HL-60 (cell line): ENCODE measurements around the gene FNDC5.

Source experiments
- GABPA ChIP-seq: IDR thresholded peaks from 2 replicates; pipeline ENCODE4 v1.6.1; 2012; ENCODE audit warnings: low read depth
- POLR2AphosphoS5 ChIP-seq: IDR thresholded peaks from 2 replicates; pipeline ENCODE4 v1.6.1; 2012; ENCODE audit warnings: low read depth
- TF ChIP-seq, protein P1 (sequence below): IDR thresholded peaks from one replicate; pipeline ENCODE4 v1.5.1; 2011; ENCODE audit warnings: low read length, control low read depth, inconsistent platforms; ENCODE audit not compliant: insufficient read depth

DNA sequence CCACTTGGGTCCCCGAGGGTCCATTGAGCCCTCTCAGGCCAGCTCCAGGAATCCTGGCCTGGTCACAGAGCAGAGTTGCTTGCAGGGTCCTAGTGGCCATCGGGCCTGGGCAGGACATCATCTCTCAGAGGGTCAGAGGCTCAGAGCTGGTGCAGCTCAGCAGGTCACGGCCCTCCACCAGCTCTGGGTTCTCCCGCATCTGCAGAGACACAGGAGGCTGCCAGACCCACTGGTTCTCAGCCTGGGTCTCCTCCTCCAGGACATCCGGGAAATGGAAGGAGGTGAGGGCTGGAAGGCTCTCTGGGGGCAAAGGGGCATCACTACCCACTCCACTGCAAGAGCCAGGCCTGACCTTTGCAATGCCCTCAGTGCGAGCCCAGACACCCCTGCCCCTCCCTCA, 24.0 kb upstream of the FNDC5 start:
- TF ChIP-seq POLR2AphosphoS5 (no peak), GABPA (no peak)
- TF ChIP-seq, protein P1, sequence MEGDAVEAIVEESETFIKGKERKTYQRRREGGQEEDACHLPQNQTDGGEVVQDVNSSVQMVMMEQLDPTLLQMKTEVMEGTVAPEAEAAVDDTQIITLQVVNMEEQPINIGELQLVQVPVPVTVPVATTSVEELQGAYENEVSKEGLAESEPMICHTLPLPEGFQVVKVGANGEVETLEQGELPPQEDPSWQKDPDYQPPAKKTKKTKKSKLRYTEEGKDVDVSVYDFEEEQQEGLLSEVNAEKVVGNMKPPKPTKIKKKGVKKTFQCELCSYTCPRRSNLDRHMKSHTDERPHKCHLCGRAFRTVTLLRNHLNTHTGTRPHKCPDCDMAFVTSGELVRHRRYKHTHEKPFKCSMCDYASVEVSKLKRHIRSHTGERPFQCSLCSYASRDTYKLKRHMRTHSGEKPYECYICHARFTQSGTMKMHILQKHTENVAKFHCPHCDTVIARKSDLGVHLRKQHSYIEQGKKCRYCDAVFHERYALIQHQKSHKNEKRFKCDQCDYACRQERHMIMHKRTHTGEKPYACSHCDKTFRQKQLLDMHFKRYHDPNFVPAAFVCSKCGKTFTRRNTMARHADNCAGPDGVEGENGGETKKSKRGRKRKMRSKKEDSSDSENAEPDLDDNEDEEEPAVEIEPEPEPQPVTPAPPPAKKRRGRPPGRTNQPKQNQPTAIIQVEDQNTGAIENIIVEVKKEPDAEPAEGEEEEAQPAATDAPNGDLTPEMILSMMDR = no peak
